Ectodermal cell (in vitro differentiated cells): ENCODE measurements around the gene ROR1.
"Not testable (repeated sequence)": the region's sequence is repeated elsewhere in the genome, so short reads cannot be mapped to it uniquely, and the experiment has no call there.

Source experiments
- H3K27ac ChIP-seq: 2 replicates; pipeline ENCODE4 v1.7.0; 2013; ENCODE audit warnings: mild to moderate bottlenecking, low read depth, low read length; ENCODE audit not compliant: insufficient read depth, poor library complexity, severe bottlenecking
- H3K27me3 ChIP-seq: 2 replicates; pipeline ENCODE4 v1.7.0; 2013; ENCODE audit warnings: mild to moderate bottlenecking, low read length; ENCODE audit not compliant: insufficient read depth, control insufficient read depth, poor library complexity, severe bottlenecking
- H3K36me3 ChIP-seq: one replicate; pipeline ENCODE4 v1.7.0; 2013; ENCODE audit warnings: low read length; ENCODE audit not compliant: control insufficient read depth, insufficient read depth
- H3K4me1 ChIP-seq: one replicate; pipeline ENCODE4 v1.7.0; 2013; ENCODE audit warnings: low read length; ENCODE audit not compliant: control insufficient read depth, insufficient read depth
- H3K4me3 ChIP-seq: 2 replicates; pipeline ENCODE4 v1.7.0; 2013; ENCODE audit warnings: low read depth, low read length, control low read depth; ENCODE audit not compliant: insufficient read depth
- H3K9me3 ChIP-seq: 2 replicates; pipeline ENCODE4 v1.7.0; 2013; ENCODE audit warnings: mild to moderate bottlenecking, low read length, moderate library complexity; ENCODE audit not compliant: control insufficient read depth
- WGBS, 2 experiments: methylation state at CpG; one replicate each; pipeline ENCODE4 v1.1.7; 2013; ENCODE audit warnings: missing lambda C conversion rate in 2 of 2; 5-methylcytosine and 5-hydroxymethylcytosine counted together

ROR1 gene

GRCh38 chr1:64209221-64209620 is 435.4 kb downstream of the ROR1 start:
- H3K27me3 ChIP-seq: no peaks in the 10 kb centered on the region
- 71 to 85% methylated on average over 2 of the region's 2 CpGs for WGBS, 2 experiments
- H3K27ac ChIP-seq: no peak overlapping the region
- H3K36me3 ChIP-seq: no peaks in the 10 kb centered on the region
- H3K4me1 ChIP-seq: no peaks in the 10 kb centered on the region
- H3K4me3 ChIP-seq: no peak overlapping the region
- H3K9me3 ChIP-seq: no peaks in the 10 kb centered on the region

- H3K9me3 ChIP-seq: no peaks in the 10 kb centered on the region
- no peaks in the 10 kb centered on the region for H3K27me3 ChIP-seq
- H3K4me3 ChIP-seq: no peak overlapping the region
- no peaks in the 10 kb centered on the region for H3K36me3 ChIP-seq
- no peaks in the 10 kb centered on the region for H3K4me1 ChIP-seq
- no peak overlapping the region for H3K27ac ChIP-seq
These were observed 438.2 kb downstream of the ROR1 start for GRCh38 chr1:64212031-64212430.

DNA sequence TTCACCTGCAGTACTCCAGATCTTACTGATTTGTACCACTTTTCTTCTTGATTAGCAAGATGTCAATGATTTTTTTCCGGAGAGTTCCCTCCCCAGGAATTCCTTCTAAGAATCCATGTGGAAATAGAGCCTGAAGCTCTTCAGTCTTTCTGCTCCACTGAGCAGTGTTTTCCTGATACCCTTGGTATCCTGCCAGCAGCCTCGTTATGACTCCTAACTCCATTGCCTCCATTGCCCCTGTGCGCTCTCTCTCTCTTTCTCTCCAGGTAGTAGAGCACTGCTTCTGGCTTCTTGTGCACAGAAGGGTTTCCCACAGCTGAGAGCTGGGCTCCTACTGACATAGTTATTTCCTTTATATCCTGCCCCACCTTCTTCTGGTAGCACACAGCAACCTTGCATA is 441.8 kb downstream of the ROR1 start:
- Histone ChIP-seq H3K36me3 (no peaks in the 10 kb centered on the region), H3K4me1 (no peaks in the 10 kb centered on the region), H3K4me3 (no peak overlapping the region), H3K9me3 (no peaks in the 10 kb centered on the region), H3K27ac (no peak overlapping the region), H3K27me3 (no peaks in the 10 kb centered on the region)
- WGBS, 2 experiments: 87 to 92% methylated on average over 3 of the region's 3 CpGs

DNA sequence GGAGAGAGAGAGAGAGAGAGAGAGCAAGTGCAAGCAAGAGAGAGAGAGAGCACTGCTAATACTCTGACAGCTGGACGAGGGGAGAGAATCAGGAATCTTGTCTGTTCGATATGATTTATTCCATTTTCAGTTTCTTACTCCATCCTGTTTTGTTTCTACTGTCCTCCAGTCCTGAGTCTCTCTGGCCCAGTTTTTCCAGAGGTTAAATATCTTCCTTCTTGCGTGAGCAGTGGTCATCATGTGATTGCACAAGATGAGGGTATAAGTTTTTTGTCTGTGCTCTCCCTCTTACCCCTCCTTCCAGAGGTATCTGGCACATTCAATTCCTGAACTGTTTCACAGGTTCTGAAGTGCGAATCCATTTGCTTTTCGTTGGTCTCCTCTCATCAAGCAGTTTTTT is 446.4 kb downstream of the ROR1 start:
- H3K4me1 ChIP-seq: no peaks in the 10 kb centered on the region
- H3K9me3 ChIP-seq: no peaks in the 10 kb centered on the region
- no peak overlapping the region for H3K4me3 ChIP-seq
- H3K36me3 ChIP-seq: no peaks in the 10 kb centered on the region
- 90 to 96% methylated on average over 4 to 5 of the region's 5 CpGs for WGBS, 2 experiments
- no peak overlapping the region for H3K27ac ChIP-seq
- H3K27me3 ChIP-seq: no peaks in the 10 kb centered on the region

GRCh38 chr1:64223329-64224151 is 449.7 kb downstream of the ROR1 start:
- Histone ChIP-seq H3K4me1 (no peaks in the 10 kb centered on the region), H3K27ac (no peak overlapping the region), H3K4me3 (no peak overlapping the region), H3K9me3 (no peaks in the 10 kb centered on the region), H3K27me3 (no peaks in the 10 kb centered on the region), H3K36me3 (no peaks in the 10 kb centered on the region)
- 87 to 91% methylated on average over 7 of the region's 7 CpGs for WGBS, 2 experiments

DNA sequence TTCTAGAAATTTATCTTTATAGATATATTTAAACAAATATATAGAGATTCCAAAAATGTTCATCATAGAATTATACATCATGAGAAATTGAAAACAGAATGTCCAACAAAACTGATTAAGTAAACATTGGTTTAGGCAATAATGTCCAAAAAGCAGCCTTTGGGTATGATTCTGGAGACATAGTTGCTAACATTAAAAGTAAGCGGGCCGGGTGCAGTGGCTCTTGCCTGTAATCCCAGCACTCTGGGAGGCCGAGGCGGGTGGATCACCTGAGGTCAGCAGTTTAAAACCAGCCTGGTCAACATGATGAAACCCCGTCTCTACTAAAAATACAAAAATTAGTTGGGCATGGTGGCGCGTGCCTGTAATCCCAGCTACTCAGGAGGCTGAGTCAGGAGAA is 450.4 kb downstream of the ROR1 start:
- not testable (repeated sequence) for H3K36me3 ChIP-seq, H3K27me3 ChIP-seq, H3K4me1 ChIP-seq, H3K4me3 ChIP-seq, H3K9me3 ChIP-seq, H3K27ac ChIP-seq
- WGBS, 2 experiments: 92 to 96% methylated on average over 7 of the region's 7 CpGs

DNA sequence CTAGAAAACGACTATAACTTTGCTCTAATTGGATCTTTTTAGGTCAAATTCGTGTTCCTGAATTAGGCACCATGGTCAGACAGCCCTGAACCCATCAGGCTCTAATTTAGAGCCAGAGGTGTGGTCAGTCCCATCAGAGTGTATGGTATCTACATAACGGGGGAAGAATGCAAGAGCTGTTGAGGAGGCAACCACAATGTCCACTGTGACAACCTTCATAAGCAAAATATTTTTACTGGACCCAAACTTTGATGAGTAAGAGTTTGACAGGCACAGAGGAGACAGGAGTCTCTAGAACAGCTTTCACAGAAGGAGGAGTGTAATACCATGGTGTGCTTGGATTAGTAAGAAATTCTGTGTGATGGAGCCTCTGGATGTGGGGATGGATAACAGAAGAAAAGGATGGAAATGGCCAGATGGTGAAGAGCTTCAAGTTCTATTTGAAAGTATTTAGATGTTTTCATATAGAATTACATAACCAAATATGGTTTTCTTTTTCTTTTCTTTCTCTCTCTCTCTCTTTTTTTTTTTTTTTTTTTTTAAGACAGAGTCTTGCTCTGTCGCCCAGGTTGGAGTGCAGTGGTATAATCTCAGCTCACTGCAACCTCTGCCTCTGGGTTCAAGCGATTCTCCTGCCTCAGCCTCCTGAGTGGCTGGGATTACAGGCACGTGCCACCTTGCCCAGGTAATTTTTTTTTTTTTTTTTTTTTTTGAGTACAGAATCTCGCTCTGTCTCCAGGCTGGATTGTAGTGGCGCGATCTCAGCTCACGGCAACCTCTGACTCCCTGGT is 454.5 kb downstream of the ROR1 start:
- H3K27ac ChIP-seq: no peak overlapping the region
- H3K27me3 ChIP-seq: no peaks in the 10 kb centered on the region
- no peaks in the 10 kb centered on the region for H3K4me1 ChIP-seq
- H3K9me3 ChIP-seq: no peaks in the 10 kb centered on the region
- WGBS, 2 experiments: 92 to 93% methylated on average over 10 of the region's 10 CpGs
- no peaks in the 10 kb centered on the region for H3K36me3 ChIP-seq
- no peak overlapping the region for H3K4me3 ChIP-seq

- 93 to 98% methylated on average over 3 of the region's 3 CpGs for WGBS, 2 experiments
- Histone ChIP-seq H3K9me3 (no peaks in the 10 kb centered on the region), H3K27ac (no peak overlapping the region), H3K4me3 (no peak overlapping the region), H3K36me3 (no peaks in the 10 kb centered on the region), H3K4me1 (no peaks in the 10 kb centered on the region), H3K27me3 (no peaks in the 10 kb centered on the region)
These were observed 455.5 kb downstream of the ROR1 start for GRCh38 chr1:64229307-64229706.
